ENCODE results near the gene PHKG1.
"Not testable (repeated sequence)": the region's sequence is repeated elsewhere in the genome, so short reads cannot be mapped to it uniquely, and the experiment has no call there.

Gene PHKG1

DNA sequence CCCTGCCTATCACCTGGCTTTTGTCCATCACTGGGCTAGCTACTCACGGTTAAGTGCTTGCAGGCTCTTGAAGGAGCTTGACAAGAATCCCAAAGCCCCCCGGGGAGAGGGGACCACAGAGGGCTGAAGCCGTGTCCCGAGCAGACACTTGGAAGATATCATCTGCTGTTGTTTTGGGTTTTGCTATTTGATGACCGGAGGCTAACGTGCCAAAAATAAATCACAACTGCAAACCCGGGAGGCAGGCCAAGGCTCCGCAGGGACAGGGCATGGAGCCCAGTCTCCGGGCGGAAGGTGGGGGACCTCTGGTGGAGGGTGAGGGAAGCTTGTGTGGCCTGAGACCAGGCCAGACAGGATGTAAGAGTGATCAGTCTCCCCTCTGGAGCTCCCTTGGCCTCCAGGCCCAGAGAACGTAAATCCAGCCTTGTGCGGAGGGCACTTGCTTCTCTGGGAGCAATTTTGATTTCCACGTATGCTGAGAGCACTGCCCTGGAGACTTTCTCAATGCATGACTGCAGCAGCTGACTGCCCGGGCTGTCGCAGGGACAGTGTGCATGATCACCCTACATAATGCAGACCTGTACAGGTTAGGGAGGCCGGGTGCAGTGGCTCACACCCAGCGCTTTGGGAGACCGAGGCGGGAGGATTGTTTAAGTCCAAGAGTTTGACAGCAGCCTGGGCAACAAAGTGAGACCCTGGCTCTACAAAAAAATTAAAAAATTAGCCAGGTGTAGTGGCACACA lies at the start of gene PHKG1:
TSS of gene PHKG1 (minus strand) at position 164 of the 743 bp plus-strand sequence. CDS start 4,011 bp downstream, outside the sequence.
- H3K9me3 Mint-ChIP-seq: no peaks in the 10 kb centered on the region
- H3K4me1 Mint-ChIP-seq (ENCODE audit: low read depth): no peaks in the 10 kb centered on the region
- peaks cover 5% of the 10 kb centered on the region for H3K36me3 Mint-ChIP-seq (ENCODE audit: low read depth)
- H3K27me3 Mint-ChIP-seq (ENCODE audit: low read depth): no peaks in the 10 kb centered on the region
- H3K4me3 Mint-ChIP-seq: no peak within 1 kb of the TSS
- DNase-seq (ENCODE audit: low spot score): no peak
- H3K27ac Mint-ChIP-seq: no peak within 1 kb of the TSS

- H3K9me3 Mint-ChIP-seq; H3K4me3 Mint-ChIP-seq; H3K27ac Mint-ChIP-seq; H3K4me1 Mint-ChIP-seq (ENCODE audit: low read depth); H3K27me3 Mint-ChIP-seq (ENCODE audit: low read depth); DNase-seq (ENCODE audit: low spot score); H3K36me3 Mint-ChIP-seq (ENCODE audit: low read depth): not testable (repeated sequence)
These were observed 38.3 kb upstream of the PHKG1 start for GRCh38 chr7:56131062-56131461.

- Mint-ChIP-seq H3K9me3 (no peaks in the 10 kb centered on the region), H3K27ac (no peak overlapping the region), H3K4me3 (no peak overlapping the region), H3K36me3 (ENCODE audit: low read depth) (no peaks in the 10 kb centered on the region), H3K27me3 (ENCODE audit: low read depth) (no peaks in the 10 kb centered on the region), H3K4me1 (ENCODE audit: low read depth) (no peaks in the 10 kb centered on the region)
- DNase-seq (ENCODE audit: low spot score): no peak
These were observed 34.7 kb upstream of the PHKG1 start for GRCh38 chr7:56127241-56127975.

DNA sequence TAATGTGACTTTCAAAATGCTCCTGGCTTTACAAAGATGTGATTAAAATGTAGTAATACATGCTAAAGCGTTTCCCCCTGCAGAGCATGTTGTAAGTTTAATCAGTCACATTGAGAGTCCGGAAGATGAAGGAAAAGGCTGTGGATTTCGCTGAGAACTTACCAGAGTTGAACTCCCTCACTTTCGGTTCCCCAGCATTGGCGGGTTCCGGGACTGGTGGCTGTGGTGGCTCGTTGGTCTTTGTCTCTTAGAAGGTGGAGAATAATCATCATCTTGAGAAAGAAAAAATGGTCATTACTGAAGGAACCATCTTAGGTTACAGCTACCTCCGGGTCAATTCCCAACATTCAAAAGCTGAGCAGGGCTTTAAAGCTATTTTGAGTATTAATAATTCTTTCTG lies 33.1 kb upstream of the PHKG1 start:
- Mint-ChIP-seq H3K36me3 (ENCODE audit: low read depth) (no peaks in the 10 kb centered on the region), H3K4me1 (ENCODE audit: low read depth) (no peaks in the 10 kb centered on the region), H3K4me3 (no peak overlapping the region), H3K27me3 (ENCODE audit: low read depth) (no peaks in the 10 kb centered on the region), H3K27ac (no peak overlapping the region), H3K9me3 (no peaks in the 10 kb centered on the region)
- no peak for DNase-seq (ENCODE audit: low spot score)

DNA sequence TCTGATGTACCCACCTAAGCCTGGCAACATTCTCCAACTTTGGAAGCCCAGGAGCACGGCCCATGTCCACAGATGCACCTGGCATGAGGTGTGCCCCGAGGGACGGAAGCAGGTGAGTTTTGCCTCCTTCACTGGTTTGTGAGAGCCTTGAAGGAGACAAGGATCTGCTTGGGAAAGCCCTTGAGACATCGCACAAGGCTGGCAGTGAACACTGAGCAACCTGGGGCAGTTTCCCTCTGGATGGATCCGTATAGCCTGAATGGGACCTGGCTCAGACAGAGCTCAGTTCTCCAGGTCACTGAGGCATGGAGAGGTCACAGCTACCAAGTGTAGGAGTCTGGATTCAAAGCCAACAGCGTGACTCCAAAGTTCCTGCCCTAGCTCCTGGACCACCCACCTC lies 32.2 kb upstream of the PHKG1 start:
- H3K27me3 Mint-ChIP-seq (ENCODE audit: low read depth): no peaks in the 10 kb centered on the region
- no peak for DNase-seq (ENCODE audit: low spot score)
- no peaks in the 10 kb centered on the region for H3K9me3 Mint-ChIP-seq
- H3K4me1 Mint-ChIP-seq (ENCODE audit: low read depth): no peaks in the 10 kb centered on the region
- H3K27ac Mint-ChIP-seq: no peak overlapping the region
- no peak overlapping the region for H3K4me3 Mint-ChIP-seq
- no peaks in the 10 kb centered on the region for H3K36me3 Mint-ChIP-seq (ENCODE audit: low read depth)

DNA sequence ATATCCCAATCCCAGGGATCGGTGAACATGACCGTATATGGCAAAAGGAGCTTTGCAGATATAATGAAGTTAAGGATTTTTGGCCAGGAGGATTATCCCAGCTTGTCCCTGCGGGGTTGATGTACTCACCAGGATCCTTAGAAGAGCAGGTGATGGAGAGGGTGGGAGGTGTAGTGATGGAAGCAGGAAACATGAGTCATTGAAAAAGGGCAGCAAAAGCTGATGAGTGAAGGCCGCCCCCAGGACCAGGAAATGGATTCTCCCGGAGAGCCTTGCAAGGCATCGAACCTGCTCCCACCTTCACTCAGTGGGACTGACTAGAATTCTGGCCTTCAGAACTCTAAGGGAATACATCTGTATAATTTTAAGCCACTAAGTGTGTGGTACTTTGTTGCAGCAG lies 28.7 kb upstream of the PHKG1 start:
- H3K9me3 Mint-ChIP-seq: no peaks in the 10 kb centered on the region
- no peak for DNase-seq (ENCODE audit: low spot score)
- no peaks in the 10 kb centered on the region for H3K4me1 Mint-ChIP-seq (ENCODE audit: low read depth)
- no peak overlapping the region for H3K4me3 Mint-ChIP-seq
- H3K27me3 Mint-ChIP-seq (ENCODE audit: low read depth): peaks cover 2% of the 10 kb centered on the region
- no peaks in the 10 kb centered on the region for H3K36me3 Mint-ChIP-seq (ENCODE audit: low read depth)
- no peak overlapping the region for H3K27ac Mint-ChIP-seq

DNA sequence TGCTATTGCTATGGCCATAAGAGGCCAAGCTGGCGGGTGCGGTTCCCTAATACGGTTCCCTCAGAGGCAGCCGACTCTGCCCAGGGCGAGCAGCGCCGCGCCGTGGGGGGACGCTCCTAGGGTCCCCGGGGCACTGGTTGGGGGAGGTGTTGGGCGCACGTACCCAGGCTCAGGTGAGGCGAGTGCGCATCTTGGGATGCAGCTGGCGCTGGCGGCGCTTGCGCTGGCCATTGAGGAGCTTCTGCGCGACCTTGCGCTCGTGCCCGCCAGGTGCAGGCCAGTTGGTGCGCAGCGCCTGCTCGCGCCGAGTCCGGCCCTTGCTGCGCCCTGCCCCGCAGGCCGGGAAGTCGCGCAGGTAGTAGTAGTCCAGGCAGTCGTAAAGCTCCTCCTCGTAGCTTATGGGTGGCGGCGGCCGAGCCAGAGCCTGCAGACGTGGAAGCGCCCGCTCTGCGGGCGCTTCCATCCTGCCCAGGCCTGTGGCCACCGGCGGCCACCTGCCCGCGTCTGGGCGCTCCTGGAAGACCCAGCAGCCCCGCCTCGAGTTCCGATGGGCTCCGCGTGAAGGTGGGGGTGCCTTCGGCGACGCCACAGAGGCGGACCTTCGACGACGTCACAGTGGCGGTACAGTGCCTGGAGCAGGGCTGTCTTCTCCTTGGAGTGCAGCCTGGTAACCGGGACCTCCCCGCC lies 23.2 kb upstream of the PHKG1 start, which contains the start of gene NUPR2:
TSS of gene NUPR2 (minus strand) at position 566 of the 687 bp plus-strand sequence. CDS start at position 463, 103 bp downstream.
- DNase-seq (ENCODE audit: low spot score): no peak
- Mint-ChIP-seq H3K27me3 (ENCODE audit: low read depth) (peaks cover 6% of the 10 kb centered on the region), H3K27ac (no peak within 1 kb of the TSS), H3K36me3 (ENCODE audit: low read depth) (no peaks in the 10 kb centered on the region), H3K9me3 (no peaks in the 10 kb centered on the region), H3K4me1 (ENCODE audit: low read depth) (no peaks in the 10 kb centered on the region), H3K4me3 (no peak within 1 kb of the TSS)

DNA sequence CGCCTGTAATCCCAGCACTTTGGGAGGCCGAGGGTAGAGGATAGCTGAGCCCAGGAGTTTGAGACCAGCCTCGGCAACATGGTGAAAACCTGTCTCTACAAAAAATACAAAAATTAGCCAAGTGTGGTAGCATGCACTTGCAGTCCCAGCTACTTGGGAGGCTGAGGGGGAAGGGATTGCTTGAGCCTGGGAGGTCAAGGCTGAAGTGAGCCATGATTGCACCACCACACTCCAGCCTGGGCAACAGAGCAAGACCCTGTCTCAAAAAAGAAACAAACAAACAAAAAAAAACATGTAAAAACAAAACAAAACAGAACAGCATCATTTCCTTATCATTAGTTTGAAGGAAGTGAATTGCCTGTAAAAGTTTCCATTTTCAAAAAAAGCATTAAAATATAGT lies 19.5 kb upstream of the PHKG1 start:
- H3K27me3 Mint-ChIP-seq (ENCODE audit: low read depth); H3K27ac Mint-ChIP-seq; H3K36me3 Mint-ChIP-seq (ENCODE audit: low read depth); H3K4me3 Mint-ChIP-seq; H3K9me3 Mint-ChIP-seq; H3K4me1 Mint-ChIP-seq (ENCODE audit: low read depth); DNase-seq (ENCODE audit: low spot score): not testable (repeated sequence)

- no peak for DNase-seq (ENCODE audit: low spot score)
- Mint-ChIP-seq H3K36me3 (ENCODE audit: low read depth) (peaks cover 19% of the 10 kb centered on the region), H3K4me3 (no peak overlapping the region), H3K9me3 (peaks cover 15% of the 10 kb centered on the region), H3K4me1 (ENCODE audit: low read depth) (peaks cover 11% of the 10 kb centered on the region), H3K27ac (no peak overlapping the region), H3K27me3 (ENCODE audit: low read depth) (peaks cover 3% of the 10 kb centered on the region)
These were observed 17.9 kb upstream of the PHKG1 start for GRCh38 chr7:56110611-56111010.

- peak overlapping the region; percentile 99 for H3K4me3 Mint-ChIP-seq
- H3K27me3 Mint-ChIP-seq (ENCODE audit: low read depth): no peaks in the 10 kb centered on the region
- H3K9me3 Mint-ChIP-seq: peaks cover 15% of the 10 kb centered on the region
- H3K4me1 Mint-ChIP-seq (ENCODE audit: low read depth): peaks cover 18% of the 10 kb centered on the region
- no peak for DNase-seq (ENCODE audit: low spot score)
- peak overlapping the region; percentile 69 for H3K27ac Mint-ChIP-seq
- peaks cover 33% of the 10 kb centered on the region for H3K36me3 Mint-ChIP-seq (ENCODE audit: low read depth)
These were observed 15.2 kb upstream of the PHKG1 start for GRCh38 chr7:56107954-56108258.

- no peaks in the 10 kb centered on the region for H3K27me3 Mint-ChIP-seq (ENCODE audit: low read depth)
- H3K9me3 Mint-ChIP-seq: peaks cover 15% of the 10 kb centered on the region
- peak within 1 kb of the TSS; percentile 99 for H3K4me3 Mint-ChIP-seq
- peak within 1 kb of the TSS; percentile 98 for H3K27ac Mint-ChIP-seq
- H3K36me3 Mint-ChIP-seq (ENCODE audit: low read depth): peaks cover 40% of the 10 kb centered on the region
- peak; percentile 95 for DNase-seq (ENCODE audit: low spot score)
- peaks cover 18% of the 10 kb centered on the region for H3K4me1 Mint-ChIP-seq (ENCODE audit: low read depth)
These were observed 13.6 kb upstream of the PHKG1 start, which contains the start of gene CHCHD2 for GRCh38 chr7:56106108-56107073. Gene CHCHD2, minus strand, starts transcription at chr7:56106476. Its CDS starts 63 bp downstream, at chr7:56106413.

DNA sequence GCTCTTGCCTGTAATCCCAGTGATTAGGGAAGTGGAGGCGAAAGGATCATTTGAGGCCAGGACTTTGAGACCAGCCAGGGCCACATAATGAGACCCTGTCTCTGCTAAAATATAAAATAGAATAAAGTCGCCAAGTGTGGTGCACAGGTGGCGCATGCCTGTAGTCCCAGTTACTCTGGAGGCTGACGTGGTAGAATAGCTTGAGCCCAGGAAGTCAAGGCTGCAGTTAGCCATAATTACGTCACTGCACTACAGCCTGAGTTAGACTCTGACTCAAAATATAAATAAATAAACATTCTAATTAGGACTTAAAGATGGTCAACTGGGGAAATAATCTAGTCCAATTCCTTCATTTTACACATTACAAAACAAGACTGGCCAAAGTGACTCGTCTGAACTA lies 12.8 kb upstream of the PHKG1 start:
- Mint-ChIP-seq H3K36me3 (ENCODE audit: low read depth) (peaks cover 49% of the 10 kb centered on the region), H3K4me3 (peak overlapping the region; percentile 99), H3K9me3 (peaks cover 15% of the 10 kb centered on the region), H3K27me3 (ENCODE audit: low read depth) (no peaks in the 10 kb centered on the region), H3K4me1 (ENCODE audit: low read depth) (peaks cover 18% of the 10 kb centered on the region), H3K27ac (peak overlapping the region; percentile 98)
- peak; percentile 9 for DNase-seq (ENCODE audit: low spot score)

DNA sequence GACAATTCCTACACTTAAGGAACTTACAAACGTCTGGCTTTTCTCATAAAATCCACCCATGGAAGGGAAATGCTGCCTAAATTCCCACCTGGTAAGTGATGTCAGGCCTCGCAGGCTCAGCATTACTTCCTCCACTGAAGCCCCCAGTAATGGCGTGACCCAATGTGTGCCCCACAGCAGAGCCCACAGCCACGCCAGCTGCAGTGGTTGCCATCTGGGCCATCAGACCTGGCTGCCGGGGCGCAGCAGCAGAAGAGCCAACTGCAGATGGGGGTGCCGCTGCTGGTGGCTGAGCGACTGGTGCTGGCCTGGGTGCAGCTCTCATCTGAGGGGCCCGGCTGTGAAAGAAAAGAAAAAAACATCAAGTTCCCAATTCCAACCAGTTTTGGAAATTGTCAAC lies 11.4 kb upstream of the PHKG1 start:
- H3K4me1 Mint-ChIP-seq (ENCODE audit: low read depth): peaks cover 18% of the 10 kb centered on the region
- DNase-seq (ENCODE audit: low spot score); H3K27me3 Mint-ChIP-seq (ENCODE audit: low read depth); H3K27ac Mint-ChIP-seq: not testable (repeated sequence)
- peaks cover 15% of the 10 kb centered on the region for H3K9me3 Mint-ChIP-seq
- peaks cover 60% of the 10 kb centered on the region for H3K36me3 Mint-ChIP-seq (ENCODE audit: low read depth)
- H3K4me3 Mint-ChIP-seq: peak overlapping the region; percentile 99
